ENCODE measurements around the gene EBF3. TPM values are rescaled to one million over a fixed set of nuclear protein-coding genes. Genes with fewer than 3 reads are reported as not detected.

EBF3 gene
- total RNA-seq, 1 experiment from 2014 or later = 0.12 TPM

GRCh38 chr10:129800796-129801340 lies 163.2 kb downstream of the EBF3 start:
- Histone ChIP-seq H3K36me3 (ENCODE audit: control insufficient read depth in 1 of 2, insufficient read depth in 2 of 2, low read length in 2 of 2) (no peaks in the 10 kb centered on the region), H3K9me2 (ENCODE audit: insufficient read depth) (no peaks in the 10 kb centered on the region), H2AFZ (ENCODE audit: low read depth, low read length, poor library complexity, severe bottlenecking) (no peak overlapping the region), H4K20me1 (ENCODE audit: insufficient read depth) (no peaks in the 10 kb centered on the region), H3K27me3 (ENCODE audit: insufficient read depth, low read length) (no peaks in the 10 kb centered on the region), H3K9ac (ENCODE audit: low read length) (no peak overlapping the region), H3K9me3 (ENCODE audit: control insufficient read depth in 1 of 2, insufficient read depth in 1 of 2, low read depth in 1 of 2, low read length in 2 of 2) (no peaks in the 10 kb centered on the region), H3K4me3 (replicated peaks in 1 of 2; ENCODE audit: low read depth in 1 of 2, low read length in 2 of 2) (no peak overlapping the region), H3K79me2 (ENCODE audit: insufficient read depth, low read length) (no peaks in the 10 kb centered on the region), H3K27ac (ENCODE audit: low read depth, low read length) (no peak overlapping the region), H3K4me2 (ENCODE audit: low read length) (no peak overlapping the region), H3K4me1 (ENCODE audit: control insufficient read depth in 1 of 2, insufficient read depth in 2 of 2, low read length in 2 of 2) (no peaks in the 10 kb centered on the region)
- ChIA-PET POLR2A (no interaction called here), CTCF (no interaction called here), RAD21 (ENCODE audit: low non-redundant PET in 1 of 2, low total read pairs in 2 of 2, uncharacterized antibody in 2 of 2, unreplicated experiment in 2 of 2) (no interaction called here)
- TF ChIP-seq SRF (IDR thresholded peaks at IDR 0.05; ENCODE audit: low read depth) (no peak), EZH2phosphoT487 (IDR thresholded peaks at IDR 0.05; ENCODE audit: borderline replicate concordance) (no peak), ZNF274 (IDR thresholded peaks at IDR 0.05; ENCODE audit: low read depth, low read length) (no peak), SP1 (IDR thresholded peaks at IDR 0.05; ENCODE audit: low read depth) (no peak), EZH2 (IDR thresholded peaks at IDR 0.05) (no peak), ELF1 (IDR thresholded peaks at IDR 0.05; ENCODE audit: borderline replicate concordance, low read depth) (no peak), POLR2A (IDR thresholded peaks at IDR 0.05; ENCODE audit: borderline replicate concordance, extremely low read depth, insufficient read depth, insufficient read length) (no peak), FOSL1 (IDR thresholded peaks at IDR 0.05; ENCODE audit: low read depth) (no peak), CEBPB (IDR thresholded peaks at IDR 0.05; ENCODE audit: low read depth) (no peak), CTCF (IDR thresholded peaks at IDR 0.05 in 2 of 3, conservative IDR thresholded peaks at IDR 0.05 in 1 of 3; ENCODE audit: borderline replicate concordance in 1 of 3, insufficient read depth in 1 of 3, low read depth in 2 of 3, low read length in 2 of 3) (no peak), EGR1 (IDR thresholded peaks at IDR 0.05; ENCODE audit: low read depth) (no peak), MAX (IDR thresholded peaks at IDR 0.05) (no peak), POLR2AphosphoS5 (IDR thresholded peaks at IDR 0.05; ENCODE audit: low read depth, low read length) (no peak), JUND (IDR thresholded peaks at IDR 0.05) (no peak), SIN3A (IDR thresholded peaks at IDR 0.05; ENCODE audit: low read depth) (no peak), RAD21 (IDR thresholded peaks at IDR 0.05; ENCODE audit: low read depth) (no peak), TCF7L2 (IDR thresholded peaks at IDR 0.05; ENCODE audit: borderline replicate concordance, extremely low read depth, insufficient read depth, insufficient read length) (no peak), ATF3 (IDR thresholded peaks at IDR 0.05) (no peak), REST (IDR thresholded peaks at IDR 0.05; ENCODE audit: low read depth) (no peak), ZBTB33 (IDR thresholded peaks at IDR 0.05; ENCODE audit: extremely low read depth, insufficient replicate concordance, low read length) (no peak)
- no TSS peak for BruUV-seq (replicated peaks)
- ATAC-seq = no peak
- no peak for DNase-seq (ENCODE audit: low read depth, low spot score)
- intact Hi-C loops (cut with micrococcal nuclease) = no loop called here

All from HCT116 (cell line).